Measurements from ENCODE around the gene CHAMP1.
A peak's percentile ranks its signal among the peaks of the same experiment; 100 is the strongest.

Gene CHAMP1

DNA sequence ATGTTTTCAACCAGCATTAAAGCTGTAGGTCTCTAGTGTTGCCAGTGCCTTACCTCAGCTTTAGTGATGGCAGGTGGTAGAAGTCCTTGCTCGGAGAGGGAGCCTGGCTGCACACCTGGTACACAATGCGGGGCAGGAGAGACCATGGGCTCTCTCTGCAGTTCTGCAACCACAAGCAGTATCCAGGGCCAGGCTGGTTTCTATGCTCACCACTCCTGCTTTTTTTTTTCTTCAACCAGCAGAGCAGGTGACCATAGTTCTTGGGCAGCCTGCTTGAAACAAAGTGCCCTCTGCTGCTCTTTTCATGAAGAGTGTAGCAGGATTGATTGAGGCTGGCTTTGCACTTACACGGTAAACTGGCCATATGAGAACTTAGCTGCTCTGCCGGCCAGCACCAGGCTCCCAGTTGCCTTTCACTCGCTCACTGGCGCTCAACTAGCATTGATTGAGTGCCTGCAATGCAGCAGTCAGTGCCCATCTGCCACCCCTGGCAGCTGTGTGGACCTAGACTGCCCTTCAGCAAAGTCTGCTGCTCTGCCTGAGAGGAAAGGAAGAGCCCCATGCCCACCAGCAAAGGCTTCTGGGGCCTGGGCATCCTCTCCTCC is 4.4 kb upstream of the CHAMP1 start:
- no peaks in the 10 kb centered on the region for H3K27me3 ChIP-seq (ENCODE audit: control insufficient read depth in 1 of 2, insufficient read depth in 1 of 2, low read length in 2 of 2)
- DNase-seq: no peak
- H2BK120ac ChIP-seq (ENCODE audit: low read depth, low read length): no peak overlapping the region
- H3K4me3 ChIP-seq (ENCODE audit: insufficient read depth in 1 of 2, low read depth in 1 of 2, low read length in 2 of 2): no peak overlapping the region
- WGBS: 89% methylated on average over 6 of the region's 6 CpGs
- no peak overlapping the region for H2BK5ac ChIP-seq (ENCODE audit: low read depth, low read length, poor library complexity, severe bottlenecking)
- no peaks in the 10 kb centered on the region for H3K9me3 ChIP-seq (ENCODE audit: control insufficient read depth, low read length)
- peaks cover 3% of the 10 kb centered on the region for H3K4me1 ChIP-seq (ENCODE audit: control insufficient read depth, insufficient read depth, low read depth, low read length)
- no peak overlapping the region for H3K23ac ChIP-seq (ENCODE audit: low read length in 2 of 2)
- no peak overlapping the region for H2AFZ ChIP-seq (ENCODE audit: low read depth, low read length)
- H3K27ac ChIP-seq (ENCODE audit: low read length, poor library complexity, severe bottlenecking): no peak overlapping the region
- H3K36me3 ChIP-seq (ENCODE audit: control insufficient read depth in 1 of 2, insufficient read depth in 2 of 2, low read depth in 1 of 2, low read length in 2 of 2): peaks cover 10 to 28% of the 10 kb centered on the region in 2 experiments
- H3K4me2 ChIP-seq (ENCODE audit: low read length, poor library complexity, severe bottlenecking): no peak overlapping the region
- H3K14ac ChIP-seq (ENCODE audit: low read length in 2 of 2): no peak overlapping the region
- no peak overlapping the region for H4K91ac ChIP-seq (ENCODE audit: low read length)
- H2AK5ac ChIP-seq (ENCODE audit: low read length, severe bottlenecking): no peak overlapping the region
- H2BK12ac ChIP-seq (ENCODE audit: low read length in 2 of 2): no peak overlapping the region
- no peak overlapping the region for H2BK15ac ChIP-seq (ENCODE audit: low read depth, poor library complexity, severe bottlenecking)
- H3K18ac ChIP-seq (ENCODE audit: low read depth in 1 of 2, low read length in 2 of 2): no peak overlapping the region
- no peak overlapping the region for H3K9ac ChIP-seq (ENCODE audit: low read length)
- no peak overlapping the region for H4K8ac ChIP-seq (ENCODE audit: low read length)
- H3K79me1 ChIP-seq (replicated peaks; ENCODE audit: low read length, poor library complexity, severe bottlenecking): no peaks in the 10 kb centered on the region
- no peak overlapping the region for H3K4ac ChIP-seq (ENCODE audit: low read depth in 1 of 2, low read length in 2 of 2)

- no peak overlapping the region for H2BK120ac ChIP-seq (ENCODE audit: low read depth, low read length)
- H4K8ac ChIP-seq (ENCODE audit: low read length): no peak overlapping the region
- no peak overlapping the region for H3K14ac ChIP-seq (ENCODE audit: low read length in 2 of 2)
- H3K27ac ChIP-seq (ENCODE audit: low read length, poor library complexity, severe bottlenecking): no peak overlapping the region
- H3K79me1 ChIP-seq (replicated peaks; ENCODE audit: low read length, poor library complexity, severe bottlenecking): no peaks in the 10 kb centered on the region
- H2AFZ ChIP-seq (ENCODE audit: low read depth, low read length): no peak overlapping the region
- no peak overlapping the region for H3K23ac ChIP-seq (ENCODE audit: low read length in 2 of 2)
- no peaks in the 10 kb centered on the region for H3K27me3 ChIP-seq (ENCODE audit: control insufficient read depth in 1 of 2, insufficient read depth in 1 of 2, low read length in 2 of 2)
- no peak overlapping the region for H3K4me3 ChIP-seq (ENCODE audit: insufficient read depth in 1 of 2, low read depth in 1 of 2, low read length in 2 of 2)
- H2BK12ac ChIP-seq (ENCODE audit: low read length in 2 of 2): no peak overlapping the region
- peaks cover 5% of the 10 kb centered on the region for H3K4me1 ChIP-seq (ENCODE audit: control insufficient read depth, insufficient read depth, low read depth, low read length)
- no peak overlapping the region for H2BK15ac ChIP-seq (ENCODE audit: low read depth, poor library complexity, severe bottlenecking)
- H3K4ac ChIP-seq (ENCODE audit: low read depth in 1 of 2, low read length in 2 of 2): no peak overlapping the region
- H3K9ac ChIP-seq (ENCODE audit: low read length): no peak overlapping the region
- no peak overlapping the region for H3K18ac ChIP-seq (ENCODE audit: low read depth in 1 of 2, low read length in 2 of 2)
- no peak overlapping the region for H3K4me2 ChIP-seq (ENCODE audit: low read length, poor library complexity, severe bottlenecking)
- no peak overlapping the region for H2AK5ac ChIP-seq (ENCODE audit: low read length, severe bottlenecking)
- WGBS: no CpG with 5 or more reads among the region's 5 CpGs
- H4K91ac ChIP-seq (ENCODE audit: low read length): no peak overlapping the region
- no peaks in the 10 kb centered on the region for H3K9me3 ChIP-seq (ENCODE audit: control insufficient read depth, low read length)
- peaks cover 8 to 24% of the 10 kb centered on the region in 2 experiments for H3K36me3 ChIP-seq (ENCODE audit: control insufficient read depth in 1 of 2, insufficient read depth in 2 of 2, low read depth in 1 of 2, low read length in 2 of 2)
- DNase-seq: peak; percentile 16
- H2BK5ac ChIP-seq (ENCODE audit: low read depth, low read length, poor library complexity, severe bottlenecking): no peak overlapping the region
Measured at GRCh38 chr13:114310956-114311355, 3.3 kb upstream of the CHAMP1 start.

DNA sequence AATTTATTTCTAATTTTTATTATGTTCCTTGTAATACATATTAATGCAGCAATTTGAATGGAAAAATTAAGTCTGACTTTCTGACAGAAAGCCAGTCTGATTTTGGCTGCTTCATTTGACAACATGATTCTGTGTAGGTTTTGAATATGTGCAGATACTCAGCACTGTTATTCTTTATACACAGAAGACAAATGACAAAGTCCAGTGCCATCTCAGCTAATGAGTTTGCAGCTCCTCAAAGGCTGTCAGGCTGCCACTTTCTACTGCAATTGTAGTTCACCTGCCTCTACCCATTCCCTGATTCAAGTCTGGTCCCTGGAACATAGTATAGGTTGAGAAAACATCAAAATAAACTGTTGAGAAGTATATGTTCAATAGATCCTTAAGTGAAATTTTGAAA is 2.9 kb upstream of the CHAMP1 start:
- Histone ChIP-seq H2BK5ac (ENCODE audit: low read depth, low read length, poor library complexity, severe bottlenecking) (no peak overlapping the region), H4K91ac (ENCODE audit: low read length) (no peak overlapping the region), H3K36me3 (ENCODE audit: control insufficient read depth in 1 of 2, insufficient read depth in 2 of 2, low read depth in 1 of 2, low read length in 2 of 2) (peaks cover 5 to 20% of the 10 kb centered on the region in 2 experiments), H3K4me2 (ENCODE audit: low read length, poor library complexity, severe bottlenecking) (no peak overlapping the region), H3K18ac (ENCODE audit: low read depth in 1 of 2, low read length in 2 of 2) (no peak overlapping the region), H4K8ac (ENCODE audit: low read length) (no peak overlapping the region), H2BK12ac (ENCODE audit: low read length in 2 of 2) (no peak overlapping the region), H3K23ac (ENCODE audit: low read length in 2 of 2) (no peak overlapping the region), H3K4me3 (ENCODE audit: insufficient read depth in 1 of 2, low read depth in 1 of 2, low read length in 2 of 2) (no peak overlapping the region), H3K9ac (ENCODE audit: low read length) (peak overlapping the region; percentile 25), H3K9me3 (ENCODE audit: control insufficient read depth, low read length) (no peaks in the 10 kb centered on the region), H3K27ac (ENCODE audit: low read length, poor library complexity, severe bottlenecking) (no peak overlapping the region), H2BK15ac (ENCODE audit: low read depth, poor library complexity, severe bottlenecking) (no peak overlapping the region), H2AFZ (ENCODE audit: low read depth, low read length) (no peak overlapping the region), H3K27me3 (ENCODE audit: control insufficient read depth in 1 of 2, insufficient read depth in 1 of 2, low read length in 2 of 2) (no peaks in the 10 kb centered on the region), H3K4ac (ENCODE audit: low read depth in 1 of 2, low read length in 2 of 2) (no peak overlapping the region), H2BK120ac (ENCODE audit: low read depth, low read length) (no peak overlapping the region), H3K4me1 (ENCODE audit: control insufficient read depth, insufficient read depth, low read depth, low read length) (peaks cover 8% of the 10 kb centered on the region), H3K79me1 (replicated peaks; ENCODE audit: low read length, poor library complexity, severe bottlenecking) (no peaks in the 10 kb centered on the region), H2AK5ac (ENCODE audit: low read length, severe bottlenecking) (no peak overlapping the region), H3K14ac (ENCODE audit: low read length in 2 of 2) (no peak overlapping the region)
- DNase-seq: peak; percentile 6

- Histone ChIP-seq H3K9me3 (ENCODE audit: control insufficient read depth, low read length) (no peaks in the 10 kb centered on the region), H2AFZ (ENCODE audit: low read depth, low read length) (no peak overlapping the region), H3K36me3 (ENCODE audit: control insufficient read depth in 1 of 2, insufficient read depth in 2 of 2, low read depth in 1 of 2, low read length in 2 of 2) (peaks cover under 1 to 15% of the 10 kb centered on the region in 2 experiments), H3K14ac (ENCODE audit: low read length in 2 of 2) (no peak overlapping the region), H3K79me1 (replicated peaks; ENCODE audit: low read length, poor library complexity, severe bottlenecking) (no peaks in the 10 kb centered on the region), H3K9ac (ENCODE audit: low read length) (peak overlapping the region; percentile 25), H3K4me1 (ENCODE audit: control insufficient read depth, insufficient read depth, low read depth, low read length) (peaks cover 8% of the 10 kb centered on the region), H2BK12ac (ENCODE audit: low read length in 2 of 2) (no peak overlapping the region), H3K23ac (ENCODE audit: low read length in 2 of 2) (no peak overlapping the region), H2BK15ac (ENCODE audit: low read depth, poor library complexity, severe bottlenecking) (no peak overlapping the region), H3K18ac (ENCODE audit: low read depth in 1 of 2, low read length in 2 of 2) (no peak overlapping the region), H2AK5ac (ENCODE audit: low read length, severe bottlenecking) (no peak overlapping the region), H3K4me2 (ENCODE audit: low read length, poor library complexity, severe bottlenecking) (no peak overlapping the region), H3K27me3 (ENCODE audit: control insufficient read depth in 1 of 2, insufficient read depth in 1 of 2, low read length in 2 of 2) (no peaks in the 10 kb centered on the region), H4K91ac (ENCODE audit: low read length) (no peak overlapping the region), H3K4me3 (ENCODE audit: insufficient read depth in 1 of 2, low read depth in 1 of 2, low read length in 2 of 2) (no peak overlapping the region), H3K4ac (ENCODE audit: low read depth in 1 of 2, low read length in 2 of 2) (no peak overlapping the region), H4K8ac (ENCODE audit: low read length) (no peak overlapping the region), H3K27ac (ENCODE audit: low read length, poor library complexity, severe bottlenecking) (no peak overlapping the region), H2BK120ac (ENCODE audit: low read depth, low read length) (no peak overlapping the region), H2BK5ac (ENCODE audit: low read depth, low read length, poor library complexity, severe bottlenecking) (no peak overlapping the region)
- WGBS: 20% methylated on average over 2 of the region's 2 CpGs
- no peak for DNase-seq
Measured at GRCh38 chr13:114311908-114312307, 2.4 kb upstream of the CHAMP1 start.

Data from mesenchymal stem cell (in vitro differentiated cells and primary cell).